ENCODE measurements around the gene SLC8B1.

The SLC8B1 gene

GRCh38 chr12:113266106-113266895 lies 68.6 kb downstream of the SLC8B1 start:
- Mint-ChIP-seq H3K9me3 (no peaks in the 10 kb centered on the region), H3K27me3 (no peaks in the 10 kb centered on the region), H3K36me3 (ENCODE audit: insufficient read depth) (peaks cover 15% of the 10 kb centered on the region), H3K4me1 (peaks cover 10% of the 10 kb centered on the region), H3K4me3 (no peak overlapping the region), H3K27ac (ENCODE audit: low read depth) (no peak overlapping the region)
- DNase-seq (ENCODE audit: low spot score in 2 of 2), result no peak
- no peak for ATAC-seq (replicated peaks; ENCODE audit: extremely low read depth, poor library complexity, severe bottlenecking)

GRCh38 chr12:113263431-113263963 lies 71.4 kb downstream of the SLC8B1 start:
- Mint-ChIP-seq H3K27me3 (no peaks in the 10 kb centered on the region), H3K4me3 (no peak overlapping the region), H3K4me1 (peaks cover 21% of the 10 kb centered on the region), H3K27ac (ENCODE audit: low read depth) (no peak overlapping the region), H3K9me3 (no peaks in the 10 kb centered on the region), H3K36me3 (ENCODE audit: insufficient read depth) (peaks cover 8% of the 10 kb centered on the region)
- no peak for ATAC-seq (replicated peaks; ENCODE audit: extremely low read depth, poor library complexity, severe bottlenecking)
- DNase-seq (ENCODE audit: low spot score in 2 of 2), result no peak

DNA sequence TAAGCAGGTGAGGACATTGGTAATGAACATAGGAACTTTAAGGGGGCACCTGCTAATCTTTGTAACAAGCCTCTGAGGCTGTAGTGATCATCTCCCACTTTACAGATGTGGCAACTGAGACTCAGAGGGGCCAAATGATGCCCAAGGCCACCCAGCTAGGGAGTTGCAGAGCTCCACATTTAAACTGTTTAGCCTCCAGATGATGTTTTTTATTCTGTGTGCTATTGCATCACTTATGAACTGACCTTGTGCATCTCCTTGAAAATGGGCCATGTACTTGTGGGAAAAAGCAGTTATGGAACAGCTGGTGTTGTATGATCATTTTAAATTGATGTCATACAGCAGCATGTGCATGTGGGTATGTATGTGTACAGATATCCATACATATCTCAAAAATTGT lies 72.2 kb downstream of the SLC8B1 start:
- Mint-ChIP-seq H3K27ac (ENCODE audit: low read depth) (peak overlapping the region; percentile 41), H3K4me3 (no peak overlapping the region)

DNA sequence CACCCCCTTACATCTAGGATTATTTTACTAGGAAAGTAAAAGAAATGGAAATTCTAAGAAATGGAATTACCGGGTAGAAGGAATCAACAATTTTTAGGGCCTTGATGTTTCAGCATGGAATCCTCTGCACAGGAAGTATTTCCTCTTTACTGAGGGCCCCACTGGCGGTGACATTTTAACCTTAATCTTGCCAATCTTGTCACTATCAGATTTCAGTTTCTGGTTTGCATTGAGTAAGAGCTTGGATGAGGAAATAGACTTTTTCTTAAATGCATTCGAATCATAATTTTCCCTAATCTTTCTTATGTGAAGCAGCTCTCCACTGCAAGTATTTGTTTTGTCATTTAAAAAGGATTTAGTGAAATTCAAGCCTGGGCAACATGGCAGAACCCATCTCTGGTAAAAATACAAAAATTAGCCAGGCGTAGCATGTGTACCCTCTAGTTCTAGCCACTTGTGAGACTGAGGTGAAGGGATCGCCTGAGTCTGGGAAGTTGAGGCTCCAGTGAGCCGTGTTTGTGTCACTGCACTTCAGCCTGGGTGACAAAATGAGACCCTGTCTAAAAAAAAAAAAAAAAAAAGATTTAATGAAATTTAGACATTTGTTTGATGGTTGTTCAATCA lies 73.0 kb downstream of the SLC8B1 start:
- H3K36me3 Mint-ChIP-seq (ENCODE audit: insufficient read depth), result peaks cover 6% of the 10 kb centered on the region
- no peaks in the 10 kb centered on the region for H3K27me3 Mint-ChIP-seq
- DNase-seq (ENCODE audit: low spot score in 2 of 2) (no peak), ATAC-seq (replicated peaks; ENCODE audit: extremely low read depth, poor library complexity, severe bottlenecking) (no peak)
- H3K4me1 Mint-ChIP-seq, result peaks cover 21% of the 10 kb centered on the region
- H3K4me3 Mint-ChIP-seq, result peak overlapping the region; percentile 32
- H3K27ac Mint-ChIP-seq (ENCODE audit: low read depth), result peak overlapping the region; percentile 41
- H3K9me3 Mint-ChIP-seq, result no peaks in the 10 kb centered on the region

More for the DNA sequence above, 72.2 kb downstream of the SLC8B1 start:
- Mint-ChIP-seq H3K9me3 (no peaks in the 10 kb centered on the region), H3K36me3 (ENCODE audit: insufficient read depth) (peaks cover 6% of the 10 kb centered on the region), H3K27me3 (no peaks in the 10 kb centered on the region), H3K4me1 (peaks cover 21% of the 10 kb centered on the region)
- ATAC-seq (replicated peaks; ENCODE audit: extremely low read depth, poor library complexity, severe bottlenecking) (no peak), DNase-seq (ENCODE audit: low spot score in 2 of 2) (no peak)

- peaks cover 21% of the 10 kb centered on the region for H3K4me1 Mint-ChIP-seq
- no peaks in the 10 kb centered on the region for H3K9me3 Mint-ChIP-seq
- no peak overlapping the region for H3K4me3 Mint-ChIP-seq
- no peak overlapping the region for H3K27ac Mint-ChIP-seq (ENCODE audit: low read depth)
- no peak for ATAC-seq (replicated peaks; ENCODE audit: extremely low read depth, poor library complexity, severe bottlenecking)
- peaks cover 4% of the 10 kb centered on the region for H3K36me3 Mint-ChIP-seq (ENCODE audit: insufficient read depth)
- no peak for DNase-seq (ENCODE audit: low spot score in 2 of 2)
- H3K27me3 Mint-ChIP-seq, result no peaks in the 10 kb centered on the region
These were observed 74.1 kb downstream of the SLC8B1 start for GRCh38 chr12:113260636-113261300.

- Mint-ChIP-seq H3K9me3 (no peaks in the 10 kb centered on the region), H3K4me3 (no peak overlapping the region), H3K27me3 (no peaks in the 10 kb centered on the region), H3K4me1 (peaks cover 21% of the 10 kb centered on the region), H3K27ac (ENCODE audit: low read depth) (peak overlapping the region; percentile 6), H3K36me3 (ENCODE audit: insufficient read depth) (peaks cover 4% of the 10 kb centered on the region)
- DNase-seq (ENCODE audit: low spot score in 2 of 2), result no peak
- no peak for ATAC-seq (replicated peaks; ENCODE audit: extremely low read depth, poor library complexity, severe bottlenecking)
These were observed 74.8 kb downstream of the SLC8B1 start for GRCh38 chr12:113260127-113260526.

DNA sequence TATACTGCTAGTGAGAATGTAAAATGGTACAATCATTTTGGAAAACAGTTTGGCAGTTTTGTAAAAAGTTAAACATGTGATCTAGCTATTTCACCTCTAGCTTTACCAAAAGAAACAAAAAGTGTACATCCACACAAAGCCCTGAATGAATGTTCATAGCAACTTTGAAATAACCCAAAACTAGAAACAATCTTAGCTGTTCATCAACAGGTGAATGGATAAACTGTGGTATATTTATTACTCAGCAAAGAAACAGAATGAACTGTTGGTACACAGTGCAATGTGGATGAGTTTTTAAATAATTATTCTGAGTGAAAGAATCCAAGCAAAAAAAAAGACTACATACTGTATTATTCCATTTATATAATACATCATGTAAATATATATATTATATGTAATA lies 77.3 kb downstream of the SLC8B1 start:
- Mint-ChIP-seq H3K36me3 (ENCODE audit: insufficient read depth) (peaks cover under 1% of the 10 kb centered on the region), H3K4me3 (no peak overlapping the region), H3K9me3 (no peaks in the 10 kb centered on the region), H3K27me3 (no peaks in the 10 kb centered on the region), H3K4me1 (peaks cover 21% of the 10 kb centered on the region), H3K27ac (ENCODE audit: low read depth) (no peak overlapping the region)
- DNase-seq (ENCODE audit: low spot score in 2 of 2) (no peak), ATAC-seq (replicated peaks; ENCODE audit: extremely low read depth, poor library complexity, severe bottlenecking) (no peak)

- DNase-seq (ENCODE audit: low spot score in 2 of 2) (no peak), ATAC-seq (replicated peaks; ENCODE audit: extremely low read depth, poor library complexity, severe bottlenecking) (no peak)
- Mint-ChIP-seq H3K4me1 (peaks cover under 1% of the 10 kb centered on the region), H3K4me3 (no peak overlapping the region), H3K36me3 (ENCODE audit: insufficient read depth) (peaks cover 2% of the 10 kb centered on the region), H3K27me3 (no peaks in the 10 kb centered on the region), H3K9me3 (no peaks in the 10 kb centered on the region), H3K27ac (ENCODE audit: low read depth) (no peak overlapping the region)
These were observed 80.6 kb downstream of the SLC8B1 start for GRCh38 chr12:113254298-113254697.

GRCh38 chr12:113253532-113254285 lies 81.2 kb downstream of the SLC8B1 start:
- H3K4me3 Mint-ChIP-seq, result no peak overlapping the region
- ATAC-seq (replicated peaks; ENCODE audit: extremely low read depth, poor library complexity, severe bottlenecking) (no peak), DNase-seq (ENCODE audit: low spot score in 2 of 2) (no peak)
- H3K27ac Mint-ChIP-seq (ENCODE audit: low read depth), result no peak overlapping the region
- H3K27me3 Mint-ChIP-seq, result no peaks in the 10 kb centered on the region
- H3K9me3 Mint-ChIP-seq, result no peaks in the 10 kb centered on the region
- H3K36me3 Mint-ChIP-seq (ENCODE audit: insufficient read depth), result peaks cover 2% of the 10 kb centered on the region
- no peaks in the 10 kb centered on the region for H3K4me1 Mint-ChIP-seq

DNA sequence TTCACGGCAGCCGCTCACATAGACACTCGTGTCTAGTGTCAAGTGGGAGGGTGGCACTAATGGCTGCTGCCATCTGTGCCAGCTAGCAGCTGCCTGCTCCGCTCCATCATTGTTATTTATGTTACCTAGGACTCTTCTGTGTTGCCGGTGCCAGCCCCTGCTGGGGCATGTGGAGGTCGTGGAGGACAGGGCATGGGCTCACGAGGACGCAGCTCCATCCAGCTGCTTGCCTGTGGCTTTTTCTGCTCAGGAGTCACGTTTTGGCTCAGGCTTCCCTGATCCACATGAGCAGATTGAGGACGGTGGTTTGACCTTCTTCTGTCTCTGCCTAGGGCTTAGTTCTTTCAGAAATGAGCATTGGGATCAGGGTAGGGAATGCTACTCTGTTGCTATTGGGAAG lies 82.4 kb downstream of the SLC8B1 start:
- H3K4me1 Mint-ChIP-seq, result no peaks in the 10 kb centered on the region
- no peak for ATAC-seq (replicated peaks; ENCODE audit: extremely low read depth, poor library complexity, severe bottlenecking)
- H3K27ac Mint-ChIP-seq (ENCODE audit: low read depth), result no peak overlapping the region
- DNase-seq (ENCODE audit: low spot score in 2 of 2), result no peak
- no peak overlapping the region for H3K4me3 Mint-ChIP-seq
- peaks cover 2% of the 10 kb centered on the region for H3K36me3 Mint-ChIP-seq (ENCODE audit: insufficient read depth)
- H3K27me3 Mint-ChIP-seq, result no peaks in the 10 kb centered on the region
- no peaks in the 10 kb centered on the region for H3K9me3 Mint-ChIP-seq

GRCh38 chr12:113251404-113252070 lies 83.4 kb downstream of the SLC8B1 start:
- DNase-seq (ENCODE audit: low spot score in 2 of 2), result no peak
- ATAC-seq (replicated peaks; ENCODE audit: extremely low read depth, poor library complexity, severe bottlenecking), result no peak
- Mint-ChIP-seq H3K27ac (ENCODE audit: low read depth) (no peak overlapping the region), H3K36me3 (ENCODE audit: insufficient read depth) (peaks cover 5% of the 10 kb centered on the region), H3K27me3 (no peaks in the 10 kb centered on the region), H3K9me3 (no peaks in the 10 kb centered on the region), H3K4me1 (no peaks in the 10 kb centered on the region), H3K4me3 (no peak overlapping the region)

GRCh38 chr12:113250045-113250444 lies 84.9 kb downstream of the SLC8B1 start:
- DNase-seq (ENCODE audit: low spot score in 2 of 2), result no peak
- no peak overlapping the region for H3K4me3 Mint-ChIP-seq
- H3K4me1 Mint-ChIP-seq, result no peaks in the 10 kb centered on the region
- H3K36me3 Mint-ChIP-seq (ENCODE audit: insufficient read depth), result peaks cover 7% of the 10 kb centered on the region
- no peak for ATAC-seq (replicated peaks; ENCODE audit: extremely low read depth, poor library complexity, severe bottlenecking)
- H3K27me3 Mint-ChIP-seq, result no peaks in the 10 kb centered on the region
- H3K9me3 Mint-ChIP-seq, result no peaks in the 10 kb centered on the region
- H3K27ac Mint-ChIP-seq (ENCODE audit: low read depth), result no peak overlapping the region
